HL-60/S4 (cell line): Measurements from ENCODE around the gene FARP2.
"Not testable (repeated sequence)": the region's sequence is repeated elsewhere in the genome, so short reads cannot be mapped to it uniquely, and the experiment has no call there.

Experiments
- in situ Hi-C: fragments of 300-500 bp; cut with MboI; formaldehyde crosslinking; loops from 2 replicates; pipeline ENCODE4 v1.14.3; 2022; ENCODE audit warnings: low sequenced_read_pairs

The FARP2 gene

GRCh38 chr2:241445426-241445825 is 89.3 kb downstream of the FARP2 start:
- in situ Hi-C loops = no loop called here

- in situ Hi-C loops = not testable (repeated sequence)
Measured at GRCh38 chr2:241450092-241450491, 94.0 kb downstream of the FARP2 start.

- in situ Hi-C loops = no loop called here
Measured at GRCh38 chr2:241451840-241452506, 95.9 kb downstream of the FARP2 start.

- in situ Hi-C loops = not testable (repeated sequence)
Measured at GRCh38 chr2:241453919-241454318, 97.8 kb downstream of the FARP2 start.

GRCh38 chr2:241454837-241455485 is 98.9 kb downstream of the FARP2 start:
- in situ Hi-C loops = no loop called here

- in situ Hi-C loops = no loop called here
Measured at GRCh38 chr2:241456546-241456945, 100.5 kb downstream of the FARP2 start.

GRCh38 chr2:241458687-241459086 is 102.6 kb downstream of the FARP2 start:
- in situ Hi-C loops = no loop called here

- in situ Hi-C loops = no loop called here
Measured at GRCh38 chr2:241459520-241459919, 103.4 kb downstream of the FARP2 start.

GRCh38 chr2:241460631-241461030 is 104.5 kb downstream of the FARP2 start:
- in situ Hi-C loops = no loop called here

- in situ Hi-C loops = no loop called here
Measured at GRCh38 chr2:241461693-241462677, 105.9 kb downstream of the FARP2 start.

- in situ Hi-C loops = no loop called here
Measured at GRCh38 chr2:241463276-241464135, 107.4 kb downstream of the FARP2 start.

GRCh38 chr2:241465543-241465942 is 109.5 kb downstream of the FARP2 start:
- in situ Hi-C loops = no loop called here

- in situ Hi-C loops = no loop called here
Measured at GRCh38 chr2:241466230-241466629, 110.1 kb downstream of the FARP2 start.

- in situ Hi-C loops = no loop called here
Measured at GRCh38 chr2:241467777-241468475, 111.8 kb downstream of the FARP2 start.

GRCh38 chr2:241468476-241468781 is 112.3 kb downstream of the FARP2 start:
- in situ Hi-C loops = no loop called here

GRCh38 chr2:241469746-241470145 is 113.7 kb downstream of the FARP2 start:
- in situ Hi-C loops = no loop called here

GRCh38 chr2:241473399-241473798 is 117.3 kb downstream of the FARP2 start:
- in situ Hi-C loops = no loop called here

- in situ Hi-C loops = no loop called here
Measured at GRCh38 chr2:241475267-241475666, 119.2 kb downstream of the FARP2 start.

GRCh38 chr2:241478166-241478565 is 122.1 kb downstream of the FARP2 start:
- in situ Hi-C loops = no loop called here
